ENCODE data around the gene AGFG2. TPM values are rescaled to one million over a fixed set of nuclear protein-coding genes. Genes with fewer than 3 reads are reported as not detected.

Gene AGFG2
- total RNA-seq, 1 donor from 2014 or later, result 30.0 TPM

DNA sequence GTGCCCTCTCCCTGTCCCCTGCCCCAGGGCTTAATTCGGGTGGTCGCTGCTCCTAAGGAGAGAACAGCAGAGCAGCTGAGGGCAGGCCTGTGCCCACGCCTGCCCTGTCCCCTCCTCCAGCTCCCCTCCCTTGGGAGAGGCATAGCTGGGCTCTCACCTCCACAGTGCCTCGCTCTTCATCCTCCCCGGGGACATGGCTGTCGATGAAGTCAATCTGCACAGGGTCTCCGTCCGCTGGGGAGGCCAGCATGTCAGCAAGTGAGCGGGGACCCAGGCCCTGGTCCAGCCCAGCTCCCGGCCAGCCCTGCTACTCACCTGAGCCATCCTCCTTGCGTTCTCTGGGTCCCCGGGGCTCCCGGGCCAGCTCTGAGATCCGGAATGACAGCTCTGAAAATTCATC lies 38.5 kb downstream of the AGFG2 start:
- DNase-seq (ENCODE audit: low spot score in 2 of 2), result no peak
- Histone ChIP-seq H3K27ac (no peak overlapping the region), H3K4me3 (no peak overlapping the region), H3K4me1 (no peaks in the 10 kb centered on the region), H3K36me3 (peaks cover 59 to 84% of the 10 kb centered on the region in 2 donors), H3K9me3 (no peaks in the 10 kb centered on the region), H3K27me3 (no peaks in the 10 kb centered on the region)
- TF ChIP-seq, protein P1, sequence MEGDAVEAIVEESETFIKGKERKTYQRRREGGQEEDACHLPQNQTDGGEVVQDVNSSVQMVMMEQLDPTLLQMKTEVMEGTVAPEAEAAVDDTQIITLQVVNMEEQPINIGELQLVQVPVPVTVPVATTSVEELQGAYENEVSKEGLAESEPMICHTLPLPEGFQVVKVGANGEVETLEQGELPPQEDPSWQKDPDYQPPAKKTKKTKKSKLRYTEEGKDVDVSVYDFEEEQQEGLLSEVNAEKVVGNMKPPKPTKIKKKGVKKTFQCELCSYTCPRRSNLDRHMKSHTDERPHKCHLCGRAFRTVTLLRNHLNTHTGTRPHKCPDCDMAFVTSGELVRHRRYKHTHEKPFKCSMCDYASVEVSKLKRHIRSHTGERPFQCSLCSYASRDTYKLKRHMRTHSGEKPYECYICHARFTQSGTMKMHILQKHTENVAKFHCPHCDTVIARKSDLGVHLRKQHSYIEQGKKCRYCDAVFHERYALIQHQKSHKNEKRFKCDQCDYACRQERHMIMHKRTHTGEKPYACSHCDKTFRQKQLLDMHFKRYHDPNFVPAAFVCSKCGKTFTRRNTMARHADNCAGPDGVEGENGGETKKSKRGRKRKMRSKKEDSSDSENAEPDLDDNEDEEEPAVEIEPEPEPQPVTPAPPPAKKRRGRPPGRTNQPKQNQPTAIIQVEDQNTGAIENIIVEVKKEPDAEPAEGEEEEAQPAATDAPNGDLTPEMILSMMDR (IDR thresholded peaks at IDR 0.05), result no peak
- intact Hi-C loops (cut with DNase I), result no loop called here

GRCh38 chr7:100578246-100579183 lies 39.5 kb downstream of the AGFG2 start:
- H3K36me3 ChIP-seq, result peaks cover 59 to 87% of the 10 kb centered on the region in 2 donors
- intact Hi-C loops (cut with DNase I), result no loop called here

GRCh38 chr7:100580466-100581283 lies 41.7 kb downstream of the AGFG2 start:
- TF ChIP-seq, protein P1 (IDR thresholded peaks at IDR 0.05), result no peak
- Histone ChIP-seq H3K9me3 (no peaks in the 10 kb centered on the region), H3K36me3 (peaks cover 50 to 69% of the 10 kb centered on the region in 2 donors), H3K4me3 (no peak overlapping the region), H3K4me1 (peaks cover 0 to 19% of the 10 kb centered on the region in 2 donors), H3K27me3 (no peaks in the 10 kb centered on the region), H3K27ac (no peak overlapping the region)
- DNase-seq (ENCODE audit: low spot score in 2 of 2), result no peak
- intact Hi-C loops (cut with DNase I), result no loop called here

More at GRCh38 chr7:100578246-100579183, 39.5 kb downstream of the AGFG2 start:
- H3K9me3 ChIP-seq, result no peaks in the 10 kb centered on the region
- no peak overlapping the region for H3K27ac ChIP-seq
- no peak overlapping the region for H3K4me3 ChIP-seq
- TF ChIP-seq, protein P1 (IDR thresholded peaks at IDR 0.05), result no peak
- no peaks in the 10 kb centered on the region for H3K27me3 ChIP-seq
- DNase-seq (ENCODE audit: low spot score in 2 of 2), result no peak
- H3K4me1 ChIP-seq, result peaks cover 0 to under 1% of the 10 kb centered on the region in 2 donors

GRCh38 chr7:100582041-100582579 lies 43.1 kb downstream of the AGFG2 start:
- no peaks in the 10 kb centered on the region for H3K9me3 ChIP-seq
- no peaks in the 10 kb centered on the region for H3K27me3 ChIP-seq
- peaks cover 37 to 55% of the 10 kb centered on the region in 2 donors for H3K36me3 ChIP-seq
- TF ChIP-seq, protein P1 (IDR thresholded peaks at IDR 0.05), result no peak
- H3K4me3 ChIP-seq, result no peak overlapping the region
- DNase-seq (ENCODE audit: low spot score in 2 of 2), result no peak
- H3K4me1 ChIP-seq, result peaks cover 0 to 19% of the 10 kb centered on the region in 2 donors
- no peak overlapping the region for H3K27ac ChIP-seq
- intact Hi-C loops (cut with DNase I), result no loop called here

- peaks cover 0 to 22% of the 10 kb centered on the region in 2 donors for H3K4me1 ChIP-seq
- no peaks in the 10 kb centered on the region for H3K9me3 ChIP-seq
- TF ChIP-seq, protein P1 (IDR thresholded peaks at IDR 0.05), result no peak
- H3K4me3 ChIP-seq, result no peak overlapping the region
- H3K27ac ChIP-seq, result no peak overlapping the region
- H3K36me3 ChIP-seq, result peaks cover 31 to 50% of the 10 kb centered on the region in 2 donors
- H3K27me3 ChIP-seq, result no peaks in the 10 kb centered on the region
- no peak for DNase-seq (ENCODE audit: low spot score in 2 of 2)
- intact Hi-C loops (cut with DNase I), result no loop called here
Measured at GRCh38 chr7:100582650-100583049, 43.6 kb downstream of the AGFG2 start.

Measured in ascending aorta (tissue), 2 donors.